HepG2 (cell line): ENCODE data around the gene PKP3. TPM values are rescaled to one million over a fixed set of nuclear protein-coding genes. Genes with fewer than 3 reads are reported as not detected.
A peak's percentile ranks its signal among the peaks of the same experiment; 100 is the strongest.

Experiments
- ATAC-seq: fragments of 200-7000 bp; cut with Tn5 transposase; 3 replicates; pipeline ENCODE4 v1.9.1; 2020; ENCODE audit warnings: mild to moderate bottlenecking, moderate library complexity
- BruUV-seq: library from RNA; stranded (reverse); fragments of 400-500 nt; replicated peaks from 2 replicates; lab custom pipeline; 2021; lab: Mats Ljungman, UMichigan
- CTCF ChIA-PET: fragments of 300-600 bp; formaldehyde crosslinking; extraction: SDS; loops from one replicate; lab custom pipeline; 2021; ENCODE audit warnings: low total read pairs, inconsistent platforms, low intra/inter-chr PET ratio; lab: Yijun Ruan, JAX
- POLR2A ChIA-PET: fragments of 350-600 bp; sonication (Branson Sonifier 250); formaldehyde crosslinking; loops from one replicate; lab custom pipeline; 2020; ENCODE audit warnings: antibody characterized with exemption, inconsistent platforms; lab: Yijun Ruan, JAX
- DNase-seq: peaks from one replicate; pipeline ENCODE4 v3.0.0-alpha.2; 2015; ENCODE audit warnings: low spot score
- FAIRE-seq: peaks from 3 replicates; lab custom pipeline; 2011; peaks lifted over from hg19 to GRCh38; lab: Jason Lieb, UNC
- H2AFZ ChIP-seq: one replicate; pipeline ENCODE4 v1.6.1; 2011; ENCODE audit warnings: low read length, inconsistent platforms
- H3K27ac ChIP-seq: fragments of 300-600 bp; 3 replicates; pipeline ENCODE4 v1.8.0; 2011; ENCODE audit warnings: mixed run types, mild to moderate bottlenecking, mixed read lengths, low read length, inconsistent platforms; ENCODE audit not compliant: insufficient read depth; ENCODE audit errors: extremely low read length
- H3K27me3 ChIP-seq, 2 experiments: fragments of 200-600 bp in 1 of 2; 2 replicates in 1 of 2; 3 replicates in 1 of 2; pipeline versions ENCODE4 v1.6.0 to v1.8.0; 2011; ENCODE audit warnings: low read length in 2 of 2, mild to moderate bottlenecking in 2 of 2, moderate library complexity in 2 of 2, inconsistent platforms in 1 of 2; ENCODE audit not compliant: insufficient read depth in 2 of 2, control insufficient read depth in 1 of 2
- H3K36me3 ChIP-seq, 2 experiments: fragments of 200-600 bp in 1 of 2; replicated peaks in 1 of 2; 2 replicates in 1 of 2; 3 replicates in 1 of 2; pipeline versions ENCODE4 v1.5.1 to v1.8.0; 2011; ENCODE audit warnings: low read length in 2 of 2, inconsistent platforms in 1 of 2; ENCODE audit not compliant: insufficient read depth in 2 of 2, control insufficient read depth in 1 of 2
- H3K4me1 ChIP-seq: 2 replicates; pipeline ENCODE4 v1.5.1; 2012; ENCODE audit warnings: low read length, inconsistent platforms; ENCODE audit not compliant: insufficient read depth
- H3K4me2 ChIP-seq: 2 replicates; pipeline ENCODE4 v1.6.0; 2011; ENCODE audit warnings: low read depth, low read length, inconsistent platforms
- H3K4me3 ChIP-seq, 3 experiments: fragments of 200-600 bp in 1 of 3; sonication (generic), shearing (Covaris generic) in 1 of 3; replicated peaks in 1 of 3; 2 replicates each; pipeline ENCODE4 v1.5.1; 2011 to 2016; ENCODE audit warnings: low read length in 3 of 3, inconsistent platforms in 2 of 3, low read depth in 2 of 3, mild to moderate bottlenecking in 2 of 3, control low read depth in 1 of 3, mixed read lengths in 1 of 3; ENCODE audit not compliant: insufficient read depth in 1 of 3
- H3K79me2 ChIP-seq: one replicate; pipeline ENCODE4 v1.6.1; 2011; ENCODE audit warnings: low read length, inconsistent platforms; ENCODE audit not compliant: insufficient read depth
- H3K9ac ChIP-seq: 2 replicates; pipeline ENCODE4 v1.6.0; 2011; ENCODE audit warnings: mild to moderate bottlenecking, low read depth, low read length, inconsistent platforms; ENCODE audit not compliant: insufficient read depth
- H3K9me3 ChIP-seq: 2 replicates; pipeline ENCODE4 v1.5.1; 2012; ENCODE audit warnings: mild to moderate bottlenecking, low read length
- H4K20me1 ChIP-seq: 2 replicates; pipeline ENCODE4 v1.6.0; 2011; ENCODE audit warnings: inconsistent platforms, mild to moderate bottlenecking, low read length, moderate library complexity; ENCODE audit not compliant: insufficient read depth
- AHR ChIP-seq: IDR thresholded peaks from 2 replicates; pipeline ENCODE4 v1.6.1; 2018; ENCODE audit warnings: missing genetic modification reagents, missing compliant biosample characterization
- DR1 ChIP-seq: sonication (generic); formaldehyde crosslinking; IDR thresholded peaks from 2 replicates; pipeline ENCODE4 v1.8.0; 2021; ENCODE audit warnings: mild to moderate bottlenecking, missing genetic modification reagents, inconsistent platforms
- EED ChIP-seq: sonication (generic); formaldehyde crosslinking; IDR thresholded peaks from 2 replicates; pipeline ENCODE4 v1.5.0; 2020; ENCODE audit warnings: mild to moderate bottlenecking, missing genetic modification reagents
- EZH2 ChIP-seq: conservative IDR thresholded peaks from 2 replicates; pipeline ENCODE4 v1.6.1; 2012; ENCODE audit warnings: mild to moderate bottlenecking, low read depth, low read length, moderate library complexity
- FOXM1 ChIP-seq: sonication (generic); formaldehyde crosslinking; IDR thresholded peaks from 2 replicates; pipeline ENCODE4 v1.5.0; 2020; ENCODE audit warnings: missing genetic modification reagents
- HMG20B ChIP-seq: conservative IDR thresholded peaks from 2 replicates; pipeline ENCODE4 v1.6.1; 2016; ENCODE audit warnings: missing genetic modification reagents, missing compliant biosample characterization
- PCBP2 ChIP-seq: fragments of 200-400 bp; formaldehyde crosslinking; optimal IDR thresholded peaks from 2 replicates; pipeline ENCODE3; 2018; ENCODE audit warnings: low read length, low read depth; ENCODE audit not compliant: poor library complexity, severe bottlenecking
- POGZ ChIP-seq: sonication (generic); formaldehyde crosslinking; IDR thresholded peaks from 2 replicates; pipeline ENCODE4 v1.4.0; 2020; ENCODE audit warnings: mild to moderate bottlenecking, missing genetic modification reagents
- RBM39 ChIP-seq: fragments of 200-400 bp; formaldehyde crosslinking; IDR thresholded peaks from one replicate; pipeline ENCODE4 v1.6.1; 2018; ENCODE audit warnings: antibody characterized with exemption, mild to moderate bottlenecking, low read depth, low read length; ENCODE audit not compliant: poor library complexity, severe bottlenecking
- SAFB2 ChIP-seq: sonication (generic); formaldehyde crosslinking; IDR thresholded peaks from 2 replicates; pipeline ENCODE4 v1.5.1; 2020; ENCODE audit warnings: missing genetic modification reagents, low read depth, mild to moderate bottlenecking, borderline replicate concordance
- SIX4 ChIP-seq: sonication (generic); formaldehyde crosslinking; IDR thresholded peaks from 2 replicates; pipeline ENCODE4 v1.4.0; 2020; ENCODE audit warnings: missing genetic modification reagents
- SMAD9 ChIP-seq: sonication (generic); formaldehyde crosslinking; IDR thresholded peaks from 2 replicates; pipeline ENCODE4 v1.5.1; 2020; ENCODE audit warnings: mild to moderate bottlenecking, missing genetic modification reagents
- ZFP1 ChIP-seq: IDR thresholded peaks from 2 replicates; pipeline ENCODE4 v1.6.1; 2016
- ZFP36 ChIP-seq: fragments of 150-350 bp; IDR thresholded peaks from 2 replicates; pipeline ENCODE4 v1.6.1; 2018; ENCODE audit warnings: borderline replicate concordance, low read length, low read depth; ENCODE audit not compliant: partially characterized antibody
- ZNF12 ChIP-seq: sonication (generic); formaldehyde crosslinking; IDR thresholded peaks from 2 replicates; pipeline ENCODE4 v1.5.0; 2020; ENCODE audit warnings: missing genetic modification reagents
- ZNF296 ChIP-seq: sonication (generic); formaldehyde crosslinking; conservative IDR thresholded peaks from 2 replicates; pipeline ENCODE4 v1.5.0; 2020; ENCODE audit warnings: mild to moderate bottlenecking, missing genetic modification reagents
- ZNF629 ChIP-seq: sonication (generic); formaldehyde crosslinking; conservative IDR thresholded peaks from 2 replicates; pipeline ENCODE4 v1.5.0; 2020; ENCODE audit warnings: missing genetic modification reagents
- ZNF777 ChIP-seq: sonication (generic); formaldehyde crosslinking; IDR thresholded peaks from 2 replicates; pipeline ENCODE4 v1.4.0; 2020; ENCODE audit warnings: missing genetic modification reagents
- WGBS: methylation state at CpG from one replicate; pipeline ENCODE4 v1.1.6; 2017; ENCODE audit warnings: low lambda C conversion rate; 5-methylcytosine and 5-hydroxymethylcytosine counted together
- in situ Hi-C: cut with HindIII; loops from 2 replicates; pipeline ENCODE4 v1.10.0; 2017; ENCODE audit warnings: low pct_unique_long_range_greater_than_20kb; ENCODE audit not compliant: extremely low pct_ligation_motif_present
- intact Hi-C: fragments of 100-400 bp; cut with micrococcal nuclease; formaldehyde crosslinking; loops from one replicate; pipeline ENCODE4 v1.10.0; 2022; ENCODE audit not compliant: unreplicated experiment
- polyA plus RNA-seq, 8 experiments: library from polyadenylated mRNA; depleted of rRNA in 3 of 8; stranded (reverse) in 7 of 8; unstranded in 1 of 8; fragments of >200 nt; fragmentation: Illumina TruSeq in 4 of 8; extraction: Trizol in 4 of 8; gene quantifications; 2 replicates each; pipeline versions ENCODE4 v1.2.1 to v1.2.3, GENCODE V29; 2011 to 2016; ENCODE audit warnings: low read depth in 4 of 8, missing spikeins in 1 of 8, mixed read lengths in 1 of 8; ENCODE audit not compliant: insufficient read depth in 1 of 8
- total RNA-seq, 5 experiments: library from RNA; depleted of rRNA; stranded (reverse); fragments of >200 nt; fragmentation: Illumina TruSeq; extraction: Trizol; gene quantifications; 2 replicates each; pipeline ENCODE4 v1.2.3, GENCODE V29; 2016; ENCODE audit warnings: low read depth in 1 of 5
- TF ChIP-seq, protein P1 (sequence below): sonication (generic); formaldehyde crosslinking; IDR thresholded peaks from 2 replicates; pipeline ENCODE4; 2020; ENCODE audit warnings: missing genetic modification reagents, mild to moderate bottlenecking, borderline replicate concordance
- TF ChIP-seq, protein P2 (sequence below): sonication (generic); formaldehyde crosslinking; IDR thresholded peaks from 2 replicates; pipeline ENCODE4 v1.4.0; 2020; ENCODE audit warnings: missing genetic modification reagents, borderline replicate concordance
- TF ChIP-seq, protein P3 (sequence below): sonication (generic); formaldehyde crosslinking; IDR thresholded peaks from 2 replicates; pipeline ENCODE4 v1.4.0; 2020; ENCODE audit warnings: missing genetic modification reagents

Gene PKP3
- total and polyA plus RNA-seq, 2 of the 13 experiments (the other 11 are each of a cell fraction or from before 2014, with no cell fraction given) = 18.0 to 28.7 TPM

DNA sequence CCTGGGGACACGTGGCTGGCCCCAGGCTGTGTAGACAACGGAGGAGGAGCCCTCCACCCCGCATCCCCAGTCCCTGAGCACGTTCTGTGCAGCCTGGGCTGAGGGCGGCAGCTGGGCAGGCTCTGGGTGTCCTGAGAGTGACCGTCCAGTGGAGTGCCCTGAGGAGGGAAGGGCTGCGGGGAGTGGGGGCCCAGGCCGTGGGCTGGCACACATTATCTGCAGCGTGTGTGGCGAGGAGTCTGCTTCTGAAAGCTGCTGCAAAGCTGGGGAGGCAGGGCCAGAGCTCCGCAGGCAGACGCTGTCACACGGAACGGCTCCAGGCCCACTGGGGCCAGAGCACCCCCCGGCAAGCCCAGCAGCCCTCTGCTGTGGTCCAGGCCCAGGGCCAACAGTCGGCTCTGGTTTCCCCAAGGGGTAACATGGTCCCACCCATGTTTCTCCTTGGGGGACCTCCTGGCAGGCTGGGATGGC, 48.6 kb downstream of the PKP3 start:
- Histone ChIP-seq H3K4me3 (peak overlapping the region; percentile 42 to 65 (median 43); a peak in 5 of 6 replicates), H4K20me1 (no peaks in the 10 kb centered on the region), H3K79me2 (no peaks in the 10 kb centered on the region), H3K36me3 (no peaks in the 10 kb centered on the region), H3K9me3 (no peaks in the 10 kb centered on the region), H3K4me1 (peaks cover 63% of the 10 kb centered on the region), H2AFZ (no peak overlapping the region), H3K9ac (peak overlapping the region; percentile 46), H3K27ac (no peak overlapping the region), H3K27me3 (no peaks in the 10 kb centered on the region), H3K4me2 (peak overlapping the region; percentile 77)
- FAIRE-seq (no peak), ATAC-seq (peak; percentile 40), DNase-seq (no peak)
- 33% methylated on average over 12 of the region's 16 CpGs for WGBS
- BruUV-seq = no TSS peak
- in situ Hi-C loops (loop anchor here (5.0 kb wide), 1 partner anchor 35 kb away; no protein-coding TSS in a partner anchor), intact Hi-C loops (no loop called here)
- ChIA-PET CTCF (no interaction called here), POLR2A (interaction anchor here (1.5 to 2.5 kb wide), 2 partner anchors 8 to 113 kb away, joined by 3 to 10 read pairs; partner anchors contain the start of gene PTDSS2)
- TF ChIP-seq ZNF12 (CRISPR knock-in tag) = no peak
- TF ChIP-seq EED (CRISPR knock-in tag) = no peak
- no peak for TF ChIP-seq FOXM1 (CRISPR knock-in tag)
- no peak for TF ChIP-seq ZFP1 (CRISPR knock-in tag)
- no peak for TF ChIP-seq PCBP2
- peak; percentile 67; the same call in 1 of the 2 replicates for TF ChIP-seq SMAD9 (CRISPR knock-in tag)
- TF ChIP-seq, protein P1, sequence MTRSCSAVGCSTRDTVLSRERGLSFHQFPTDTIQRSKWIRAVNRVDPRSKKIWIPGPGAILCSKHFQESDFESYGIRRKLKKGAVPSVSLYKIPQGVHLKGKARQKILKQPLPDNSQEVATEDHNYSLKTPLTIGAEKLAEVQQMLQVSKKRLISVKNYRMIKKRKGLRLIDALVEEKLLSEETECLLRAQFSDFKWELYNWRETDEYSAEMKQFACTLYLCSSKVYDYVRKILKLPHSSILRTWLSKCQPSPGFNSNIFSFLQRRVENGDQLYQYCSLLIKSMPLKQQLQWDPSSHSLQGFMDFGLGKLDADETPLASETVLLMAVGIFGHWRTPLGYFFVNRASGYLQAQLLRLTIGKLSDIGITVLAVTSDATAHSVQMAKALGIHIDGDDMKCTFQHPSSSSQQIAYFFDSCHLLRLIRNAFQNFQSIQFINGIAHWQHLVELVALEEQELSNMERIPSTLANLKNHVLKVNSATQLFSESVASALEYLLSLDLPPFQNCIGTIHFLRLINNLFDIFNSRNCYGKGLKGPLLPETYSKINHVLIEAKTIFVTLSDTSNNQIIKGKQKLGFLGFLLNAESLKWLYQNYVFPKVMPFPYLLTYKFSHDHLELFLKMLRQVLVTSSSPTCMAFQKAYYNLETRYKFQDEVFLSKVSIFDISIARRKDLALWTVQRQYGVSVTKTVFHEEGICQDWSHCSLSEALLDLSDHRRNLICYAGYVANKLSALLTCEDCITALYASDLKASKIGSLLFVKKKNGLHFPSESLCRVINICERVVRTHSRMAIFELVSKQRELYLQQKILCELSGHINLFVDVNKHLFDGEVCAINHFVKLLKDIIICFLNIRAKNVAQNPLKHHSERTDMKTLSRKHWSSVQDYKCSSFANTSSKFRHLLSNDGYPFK (CRISPR knock-in tag) = no peak
- TF ChIP-seq ZNF777 (CRISPR knock-in tag) = 0 out of 2 replicates have a peak, but pooled peaks have one; percentile 19
- 0 out of 2 replicates have a peak, but pooled peaks have one; percentile 58 for TF ChIP-seq ZNF296 (CRISPR knock-in tag)
- no peak for TF ChIP-seq SAFB2 (CRISPR knock-in tag)
- no peak for TF ChIP-seq HMG20B (CRISPR knock-in tag)
- TF ChIP-seq EZH2 = no peak
- no peak for TF ChIP-seq SIX4 (CRISPR knock-in tag)
- TF ChIP-seq RBM39 = no peak
- no peak for TF ChIP-seq POGZ
- TF ChIP-seq AHR (CRISPR knock-in tag) = no peak
- TF ChIP-seq ZNF629 = no peak
- no peak for TF ChIP-seq DR1
- TF ChIP-seq, protein P2, sequence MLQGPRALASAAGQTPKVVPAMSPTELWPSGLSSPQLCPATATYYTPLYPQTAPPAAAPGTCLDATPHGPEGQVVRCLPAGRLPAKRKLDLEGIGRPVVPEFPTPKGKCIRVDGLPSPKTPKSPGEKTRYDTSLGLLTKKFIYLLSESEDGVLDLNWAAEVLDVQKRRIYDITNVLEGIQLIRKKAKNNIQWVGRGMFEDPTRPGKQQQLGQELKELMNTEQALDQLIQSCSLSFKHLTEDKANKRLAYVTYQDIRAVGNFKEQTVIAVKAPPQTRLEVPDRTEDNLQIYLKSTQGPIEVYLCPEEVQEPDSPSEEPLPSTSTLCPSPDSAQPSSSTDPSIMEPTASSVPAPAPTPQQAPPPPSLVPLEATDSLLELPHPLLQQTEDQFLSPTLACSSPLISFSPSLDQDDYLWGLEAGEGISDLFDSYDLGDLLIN (CRISPR knock-in tag) = no peak
- TF ChIP-seq, protein P3, sequence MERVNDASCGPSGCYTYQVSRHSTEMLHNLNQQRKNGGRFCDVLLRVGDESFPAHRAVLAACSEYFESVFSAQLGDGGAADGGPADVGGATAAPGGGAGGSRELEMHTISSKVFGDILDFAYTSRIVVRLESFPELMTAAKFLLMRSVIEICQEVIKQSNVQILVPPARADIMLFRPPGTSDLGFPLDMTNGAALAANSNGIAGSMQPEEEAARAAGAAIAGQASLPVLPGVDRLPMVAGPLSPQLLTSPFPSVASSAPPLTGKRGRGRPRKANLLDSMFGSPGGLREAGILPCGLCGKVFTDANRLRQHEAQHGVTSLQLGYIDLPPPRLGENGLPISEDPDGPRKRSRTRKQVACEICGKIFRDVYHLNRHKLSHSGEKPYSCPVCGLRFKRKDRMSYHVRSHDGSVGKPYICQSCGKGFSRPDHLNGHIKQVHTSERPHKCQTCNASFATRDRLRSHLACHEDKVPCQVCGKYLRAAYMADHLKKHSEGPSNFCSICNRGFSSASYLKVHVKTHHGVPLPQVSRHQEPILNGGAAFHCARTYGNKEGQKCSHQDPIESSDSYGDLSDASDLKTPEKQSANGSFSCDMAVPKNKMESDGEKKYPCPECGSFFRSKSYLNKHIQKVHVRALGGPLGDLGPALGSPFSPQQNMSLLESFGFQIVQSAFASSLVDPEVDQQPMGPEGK = 0 out of 2 replicates have a peak, but pooled peaks have one; percentile 43
- TF ChIP-seq ZFP36 = no peak
